Activated T-helper 17 cell treated with anti-CD3 and anti-CD28 coated beads, Interleukin-2, amount 50 U/mL, for 72 hours (primary cell): Measurements from ENCODE around the gene ATP5PO. TPM values are rescaled to one million over a fixed set of nuclear protein-coding genes. Genes with fewer than 3 reads are reported as not detected.
A peak's percentile ranks its signal among the peaks of the same experiment; 100 is the strongest.

Source experiments
- ATAC-seq: fragments of 150-1000 bp; cut with Tn5 transposase; replicated peaks from 2 replicates; pipeline ENCODE4 v1.10.0; 2021; ENCODE audit warnings: mild to moderate bottlenecking, moderate library complexity
- H3K27ac Mint-ChIP-seq: one replicate; pipeline ENCODE4 v1.8.0; 2022; ENCODE audit warnings: mixed read lengths
- H3K27me3 Mint-ChIP-seq: one replicate; pipeline ENCODE4 v1.8.0; 2022; ENCODE audit warnings: mixed read lengths
- H3K36me3 Mint-ChIP-seq: one replicate; pipeline ENCODE4 v1.8.0; 2022; ENCODE audit warnings: low read depth, mild to moderate bottlenecking, mixed read lengths
- H3K4me1 Mint-ChIP-seq: one replicate; pipeline ENCODE4 v1.8.0; 2022; ENCODE audit warnings: mixed read lengths
- H3K4me3 Mint-ChIP-seq: one replicate; pipeline ENCODE4 v1.8.0; 2022; ENCODE audit warnings: mild to moderate bottlenecking, mixed read lengths
- H3K9me3 Mint-ChIP-seq: one replicate; pipeline ENCODE4 v1.8.0; 2022; ENCODE audit warnings: mixed read lengths
- total RNA-seq, 2 donors: library from RNA; stranded (reverse); gene quantifications; one replicate each; pipeline ENCODE4 v1.2.3, GENCODE V29; 2022

The ATP5PO gene
- total RNA-seq, 2 donors from 2014 or later = 203 to 227 TPM

DNA sequence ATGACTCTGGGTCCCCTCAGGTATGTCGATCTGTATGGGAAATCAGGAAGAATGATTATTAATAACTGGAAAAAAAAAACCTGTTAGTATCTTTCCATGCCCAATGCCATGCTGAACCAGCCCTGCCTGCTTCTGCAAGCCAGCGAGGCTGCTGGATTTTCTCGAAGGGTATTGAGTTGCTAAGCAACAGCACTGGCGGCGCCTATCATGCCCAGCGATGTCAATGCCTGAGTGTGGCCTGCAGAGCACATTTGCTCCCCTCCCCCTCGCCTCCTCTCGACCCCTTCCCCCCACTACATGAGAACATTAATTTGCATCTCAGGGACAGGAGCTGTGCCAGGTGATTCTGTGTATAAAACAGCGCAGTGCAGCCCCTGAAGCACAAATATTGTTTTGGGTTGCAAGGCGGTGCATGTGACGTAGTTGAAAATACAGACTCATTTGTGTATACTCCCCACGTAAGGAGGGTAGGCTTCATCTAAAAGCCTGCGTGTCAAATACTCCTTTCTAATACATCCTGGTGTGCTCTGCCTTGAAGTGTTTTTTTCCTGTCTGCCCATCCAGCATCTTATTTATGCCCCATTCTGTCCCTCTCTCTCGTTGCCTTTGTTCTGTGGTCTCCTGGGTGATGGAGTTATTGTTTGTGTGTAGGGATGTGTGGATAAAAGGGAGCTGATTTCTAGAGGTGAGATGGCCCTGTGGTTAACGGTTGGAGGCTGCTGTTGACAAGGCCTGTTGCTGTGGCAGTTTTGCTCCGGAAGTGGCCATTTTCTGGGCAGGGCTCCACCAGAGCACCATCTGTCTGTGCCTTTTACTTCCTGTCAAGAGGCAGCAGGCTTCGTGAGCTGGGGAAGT lies 32.7 kb upstream of the ATP5PO start:
- Mint-ChIP-seq H3K27me3 (no peaks in the 10 kb centered on the region), H3K4me1 (peaks cover 54% of the 10 kb centered on the region), H3K27ac (peak overlapping the region; percentile 99), H3K9me3 (peaks cover 6% of the 10 kb centered on the region), H3K4me3 (peak overlapping the region; percentile 97), H3K36me3 (peaks cover 90% of the 10 kb centered on the region)
- ATAC-seq = peak; percentile 52

DNA sequence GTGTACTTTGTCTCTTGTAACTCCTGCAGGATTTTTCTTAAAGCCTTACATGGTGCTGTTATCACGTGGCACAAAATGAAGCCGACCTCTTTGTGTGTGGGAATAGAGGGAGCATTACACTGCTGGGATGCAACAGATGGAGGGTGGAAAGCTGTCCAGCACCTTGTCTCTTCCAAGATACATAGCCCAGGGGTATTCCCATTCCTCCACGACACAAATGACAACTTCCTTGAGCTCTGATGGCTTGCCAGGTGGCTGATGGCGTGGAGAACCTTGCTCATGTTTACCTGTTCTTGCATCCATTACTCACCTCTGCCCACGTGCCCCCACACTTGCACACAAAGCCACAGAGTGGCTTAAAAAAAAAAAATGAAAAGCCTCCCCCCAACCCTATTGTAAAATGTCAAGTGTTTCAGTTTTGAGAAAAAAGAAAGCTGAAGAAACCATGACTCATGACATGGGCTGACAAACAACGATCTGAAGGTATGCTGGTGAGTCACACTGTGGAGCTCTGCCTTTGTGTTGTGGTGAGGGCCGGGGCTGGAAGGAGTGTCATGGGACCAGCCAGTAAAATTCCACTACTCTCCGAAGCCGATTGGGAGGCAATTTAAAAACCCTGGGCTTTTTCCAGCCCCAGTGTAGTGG lies 32.0 kb upstream of the ATP5PO start:
- ATAC-seq = peak; percentile 68
- Mint-ChIP-seq H3K4me3 (peak overlapping the region; percentile 97), H3K27me3 (no peaks in the 10 kb centered on the region), H3K36me3 (peaks cover 87% of the 10 kb centered on the region), H3K9me3 (peaks cover 6% of the 10 kb centered on the region), H3K4me1 (peaks cover 54% of the 10 kb centered on the region), H3K27ac (peak overlapping the region; percentile 99)

DNA sequence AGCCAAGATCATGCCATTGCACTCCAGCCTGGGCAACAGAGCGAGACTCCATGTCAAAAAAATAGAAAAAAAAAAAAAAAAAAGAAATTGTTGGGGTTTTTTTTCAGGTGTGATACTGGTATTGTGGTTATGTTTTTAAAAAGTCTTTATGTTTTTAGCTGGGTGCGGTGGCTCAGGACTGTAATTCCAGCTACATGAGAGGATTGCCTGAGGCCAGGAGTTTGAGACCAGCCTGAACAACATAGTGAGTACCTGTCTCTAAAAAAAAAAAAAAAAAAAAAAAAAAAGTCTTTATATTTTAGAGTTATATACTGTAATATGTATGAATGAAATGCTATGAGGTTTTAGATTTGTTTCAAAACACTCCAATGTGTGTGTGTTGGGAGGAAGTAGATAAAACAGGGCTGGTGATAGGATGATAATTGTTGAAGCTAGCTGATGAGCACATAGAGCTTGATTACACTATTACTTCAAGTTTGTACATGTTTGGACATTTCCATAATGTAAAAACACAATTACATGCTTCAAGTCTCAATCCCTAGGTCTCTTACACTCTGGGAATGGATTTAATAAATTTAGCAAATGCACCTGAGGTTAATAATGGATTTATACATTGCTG lies 30.2 kb upstream of the ATP5PO start:
- Mint-ChIP-seq H3K36me3 (peaks cover 77% of the 10 kb centered on the region), H3K27ac (peak overlapping the region; percentile 99), H3K4me1 (peaks cover 47% of the 10 kb centered on the region), H3K9me3 (peaks cover 6% of the 10 kb centered on the region), H3K27me3 (no peaks in the 10 kb centered on the region), H3K4me3 (peak overlapping the region; percentile 97)
- no peak for ATAC-seq

DNA sequence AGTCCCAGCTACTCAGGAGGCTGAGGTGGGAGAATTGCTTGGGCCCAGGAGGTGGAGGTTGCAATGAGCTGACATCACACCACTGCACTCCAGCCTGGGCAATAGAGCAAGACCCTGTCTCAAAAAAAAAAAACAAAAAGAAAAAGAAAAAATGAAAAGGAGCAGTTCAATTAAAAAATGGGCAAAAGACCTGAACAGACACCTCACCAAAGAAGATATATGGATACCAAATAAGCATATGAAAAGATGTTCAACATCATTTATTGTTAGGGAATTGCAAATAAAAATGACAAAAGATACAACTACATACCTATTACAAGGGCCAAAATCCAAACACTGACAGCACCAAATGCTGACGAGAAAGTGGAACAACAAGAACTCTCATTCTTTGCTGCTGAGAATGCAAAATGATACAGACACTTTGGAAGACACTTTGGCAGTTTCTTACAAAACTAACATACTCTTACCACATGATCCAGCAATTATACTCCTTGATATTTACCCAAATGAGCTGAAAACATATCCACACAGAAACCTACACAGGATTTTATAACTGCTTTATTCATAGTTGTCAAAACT lies 28.7 kb upstream of the ATP5PO start:
- peaks cover 48% of the 10 kb centered on the region for H3K4me1 Mint-ChIP-seq
- peaks cover 78% of the 10 kb centered on the region for H3K36me3 Mint-ChIP-seq
- no peak for ATAC-seq
- H3K27me3 Mint-ChIP-seq = no peaks in the 10 kb centered on the region
- peaks cover 6% of the 10 kb centered on the region for H3K9me3 Mint-ChIP-seq
- H3K27ac Mint-ChIP-seq = peak overlapping the region; percentile 92
- peak overlapping the region; percentile 67 for H3K4me3 Mint-ChIP-seq

DNA sequence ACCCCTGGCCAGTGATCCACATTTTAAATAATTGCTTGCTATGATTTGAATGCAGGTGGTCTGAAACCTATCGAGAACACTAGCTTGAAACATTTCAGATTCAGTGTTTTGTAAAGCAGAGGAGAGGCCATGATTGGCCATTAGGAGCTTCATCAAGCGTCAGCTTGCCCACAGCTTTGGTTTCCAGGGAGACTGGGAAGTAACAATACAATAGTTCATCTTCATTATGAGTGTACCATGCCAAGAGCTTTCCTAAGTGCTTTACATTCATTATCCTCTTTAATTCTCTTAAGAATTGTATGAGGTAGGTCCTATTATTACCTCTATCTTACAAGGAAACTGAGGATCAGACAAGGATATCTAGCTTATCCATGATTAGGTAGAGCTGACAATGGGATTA lies 27.7 kb upstream of the ATP5PO start:
- peaks cover 78% of the 10 kb centered on the region for H3K36me3 Mint-ChIP-seq
- no peaks in the 10 kb centered on the region for H3K27me3 Mint-ChIP-seq
- peak overlapping the region; percentile 92 for H3K27ac Mint-ChIP-seq
- peaks cover 47% of the 10 kb centered on the region for H3K4me1 Mint-ChIP-seq
- peaks cover 6% of the 10 kb centered on the region for H3K9me3 Mint-ChIP-seq
- no peak for ATAC-seq
- peak overlapping the region; percentile 67 for H3K4me3 Mint-ChIP-seq

DNA sequence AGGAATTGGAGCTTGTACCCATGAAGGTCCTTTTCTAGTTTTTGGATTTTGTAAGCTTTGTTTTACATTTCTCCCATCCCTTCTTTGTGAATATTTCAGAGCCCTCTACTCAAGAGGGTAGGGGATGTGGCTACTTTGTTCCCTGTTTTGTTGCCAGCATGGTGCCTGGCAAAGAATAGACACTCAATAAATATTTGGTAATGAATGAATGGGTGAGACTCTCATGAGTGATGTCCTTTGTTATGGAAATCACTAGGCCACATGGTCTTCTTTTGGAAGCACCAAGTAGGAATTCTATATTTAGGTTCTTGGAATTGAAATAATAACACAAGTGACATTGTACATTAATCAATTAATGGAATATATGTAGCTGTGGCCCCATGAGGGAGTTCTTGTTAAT lies 26.8 kb upstream of the ATP5PO start:
- Mint-ChIP-seq H3K9me3 (peaks cover 6% of the 10 kb centered on the region), H3K27me3 (no peaks in the 10 kb centered on the region), H3K4me1 (peaks cover 42% of the 10 kb centered on the region), H3K36me3 (peaks cover 77% of the 10 kb centered on the region), H3K4me3 (no peak overlapping the region), H3K27ac (no peak overlapping the region)
- no peak for ATAC-seq

DNA sequence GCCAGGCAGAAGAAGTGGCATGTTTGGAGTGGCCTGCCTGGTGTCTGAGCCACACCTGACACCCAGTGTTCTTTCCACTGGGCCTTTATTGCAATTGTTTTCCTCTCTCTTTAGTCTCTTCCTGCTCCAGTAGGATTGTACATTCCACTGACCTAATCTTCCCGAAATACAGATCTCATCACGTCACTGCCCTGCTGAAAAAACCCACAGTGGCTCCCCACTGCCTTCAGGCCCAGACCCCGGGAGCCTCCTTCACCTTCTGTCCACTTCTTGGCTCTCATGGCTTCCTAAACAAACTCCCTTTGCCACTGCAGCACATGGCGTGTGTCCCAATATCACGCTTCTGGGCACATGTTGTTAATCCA lies 25.3 kb upstream of the ATP5PO start:
- Mint-ChIP-seq H3K4me3 (peak overlapping the region; percentile 92), H3K27ac (peak overlapping the region; percentile 98), H3K4me1 (peaks cover 27% of the 10 kb centered on the region), H3K9me3 (peaks cover 6% of the 10 kb centered on the region), H3K27me3 (no peaks in the 10 kb centered on the region), H3K36me3 (peaks cover 75% of the 10 kb centered on the region)
- ATAC-seq = no peak

DNA sequence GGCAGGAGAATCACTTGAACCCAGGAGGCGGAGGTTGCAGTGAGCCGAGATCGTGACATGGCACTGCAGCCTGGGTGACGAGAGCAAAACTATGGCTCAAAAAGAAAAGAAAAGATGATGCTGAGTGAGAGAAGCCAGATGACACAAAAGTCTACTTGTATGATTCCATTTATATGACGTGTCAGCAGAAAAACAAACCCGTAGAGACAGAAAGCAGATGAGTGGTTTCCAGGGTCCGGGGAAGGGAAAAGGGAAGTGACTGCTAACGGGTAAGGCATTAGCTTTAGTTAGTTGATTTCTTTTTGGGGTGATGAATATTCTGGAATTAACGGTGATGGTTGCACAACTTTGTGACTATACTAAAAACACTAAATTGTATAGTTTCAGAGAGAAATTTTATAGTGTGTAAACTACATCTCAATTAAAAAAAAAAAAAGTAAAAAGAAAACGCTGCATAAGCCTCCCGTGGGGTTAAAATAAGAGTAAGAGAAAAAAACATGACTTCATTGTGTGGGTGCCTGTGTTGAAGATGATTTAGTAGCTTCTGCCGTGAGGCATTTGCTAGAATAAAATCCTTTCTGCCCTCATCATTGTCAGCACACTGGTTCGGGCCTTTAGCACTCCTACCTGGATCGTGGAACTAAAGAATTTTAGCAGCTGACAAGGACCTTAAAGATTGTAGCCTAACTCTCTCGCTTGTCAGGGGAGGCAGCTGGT lies 24.7 kb upstream of the ATP5PO start:
- peaks cover 27% of the 10 kb centered on the region for H3K4me1 Mint-ChIP-seq
- H3K27me3 Mint-ChIP-seq = no peaks in the 10 kb centered on the region
- peak; percentile 55 for ATAC-seq
- peaks cover 80% of the 10 kb centered on the region for H3K36me3 Mint-ChIP-seq
- peaks cover 6% of the 10 kb centered on the region for H3K9me3 Mint-ChIP-seq
- H3K27ac Mint-ChIP-seq = peak overlapping the region; percentile 98
- H3K4me3 Mint-ChIP-seq = peak overlapping the region; percentile 92

DNA sequence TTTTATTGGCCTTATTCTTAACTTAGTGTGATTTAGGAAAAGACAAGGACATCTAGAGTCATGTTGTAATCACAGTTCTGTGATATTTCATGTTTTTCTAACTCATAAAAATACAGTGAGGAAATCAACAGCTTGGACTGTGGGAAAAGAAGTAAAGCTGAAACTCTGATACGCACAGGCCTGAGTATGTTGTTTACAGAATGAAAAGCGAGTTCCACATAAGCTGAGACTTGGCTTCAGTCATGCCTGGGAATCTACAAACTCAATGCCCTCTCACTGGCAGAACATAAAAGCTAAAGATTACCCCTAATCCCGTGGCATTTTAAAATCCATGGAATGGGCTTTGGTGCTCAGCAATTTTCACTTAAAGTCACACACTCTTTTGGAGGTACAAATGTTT lies 23.6 kb upstream of the ATP5PO start:
- no peaks in the 10 kb centered on the region for H3K27me3 Mint-ChIP-seq
- ATAC-seq = no peak
- peak overlapping the region; percentile 92 for H3K4me3 Mint-ChIP-seq
- H3K9me3 Mint-ChIP-seq = no peaks in the 10 kb centered on the region
- peak overlapping the region; percentile 98 for H3K27ac Mint-ChIP-seq
- peaks cover 18% of the 10 kb centered on the region for H3K4me1 Mint-ChIP-seq
- peaks cover 80% of the 10 kb centered on the region for H3K36me3 Mint-ChIP-seq

DNA sequence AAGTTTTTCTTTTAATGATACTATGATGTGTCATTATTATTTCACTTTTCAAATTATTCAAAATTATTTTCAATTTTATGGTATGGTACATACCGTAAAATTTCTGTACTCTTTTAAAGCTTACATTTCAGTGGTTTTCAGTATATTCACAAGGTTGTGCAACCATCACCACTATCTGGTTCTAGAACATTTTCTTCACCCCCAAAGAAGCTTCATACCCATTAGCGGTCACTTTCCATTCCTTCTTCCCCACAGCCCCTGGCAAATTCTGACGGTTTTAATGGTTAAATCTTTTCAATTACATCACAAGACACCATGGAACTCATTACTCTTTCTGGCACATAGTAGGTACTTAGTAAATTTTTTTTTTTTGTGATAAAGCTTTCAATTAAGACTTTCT lies 22.8 kb upstream of the ATP5PO start:
- Mint-ChIP-seq H3K36me3 (peaks cover 81% of the 10 kb centered on the region), H3K27me3 (no peaks in the 10 kb centered on the region), H3K4me3 (peak overlapping the region; percentile 92), H3K4me1 (peaks cover 18% of the 10 kb centered on the region), H3K9me3 (no peaks in the 10 kb centered on the region), H3K27ac (peak overlapping the region; percentile 98)
- no peak for ATAC-seq

DNA sequence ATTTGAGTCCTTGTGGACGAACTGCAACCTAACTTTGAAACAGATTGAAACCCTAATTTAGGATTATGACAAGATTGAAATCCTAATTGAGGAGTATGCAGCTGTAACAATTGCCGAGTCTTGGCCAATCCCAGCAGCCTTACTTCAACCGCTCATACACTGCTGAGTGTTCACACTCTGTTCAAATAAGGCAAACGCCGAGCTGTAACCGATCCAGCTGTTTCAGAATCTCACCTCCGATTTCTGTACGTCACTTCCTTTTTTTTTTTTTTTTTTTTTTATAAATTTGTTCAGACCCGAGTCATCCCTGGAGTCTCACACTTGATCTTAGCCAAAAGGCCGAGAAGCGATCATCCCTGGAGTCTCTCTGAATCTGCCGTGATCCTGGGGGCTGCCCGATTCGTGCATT lies 22.3 kb upstream of the ATP5PO start:
- peaks cover 81% of the 10 kb centered on the region for H3K36me3 Mint-ChIP-seq
- ATAC-seq = peak; percentile 74
- H3K4me1 Mint-ChIP-seq = peaks cover 18% of the 10 kb centered on the region

DNA sequence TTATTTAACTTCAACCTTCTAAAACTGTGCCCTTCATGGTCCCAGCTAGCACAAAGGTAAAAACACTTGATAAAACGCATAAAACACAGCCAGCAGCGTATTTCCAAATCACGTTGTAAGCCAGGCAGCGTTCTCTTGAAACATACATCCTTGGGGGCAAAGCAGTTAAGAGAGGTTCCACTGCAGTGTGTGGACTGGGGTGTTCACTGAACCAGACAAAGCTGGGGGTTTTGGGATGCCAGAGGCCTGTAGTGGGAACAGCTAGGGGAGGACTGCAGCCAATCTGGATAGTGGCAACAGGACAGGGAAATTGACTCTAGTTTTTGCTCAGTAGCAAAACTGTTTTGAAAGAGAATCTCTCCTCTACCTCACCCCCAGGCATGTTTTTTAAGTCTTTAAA lies 21.5 kb upstream of the ATP5PO start:
- Mint-ChIP-seq H3K4me1 (peaks cover 18% of the 10 kb centered on the region), H3K9me3 (no peaks in the 10 kb centered on the region), H3K27ac (peak overlapping the region; percentile 98), H3K36me3 (peaks cover 88% of the 10 kb centered on the region), H3K4me3 (peak overlapping the region; percentile 92), H3K27me3 (no peaks in the 10 kb centered on the region)
- no peak for ATAC-seq

More for the DNA sequence above, 22.3 kb upstream of the ATP5PO start:
- Mint-ChIP-seq H3K4me3 (peak overlapping the region; percentile 92), H3K9me3 (no peaks in the 10 kb centered on the region), H3K27me3 (no peaks in the 10 kb centered on the region), H3K27ac (peak overlapping the region; percentile 98)

DNA sequence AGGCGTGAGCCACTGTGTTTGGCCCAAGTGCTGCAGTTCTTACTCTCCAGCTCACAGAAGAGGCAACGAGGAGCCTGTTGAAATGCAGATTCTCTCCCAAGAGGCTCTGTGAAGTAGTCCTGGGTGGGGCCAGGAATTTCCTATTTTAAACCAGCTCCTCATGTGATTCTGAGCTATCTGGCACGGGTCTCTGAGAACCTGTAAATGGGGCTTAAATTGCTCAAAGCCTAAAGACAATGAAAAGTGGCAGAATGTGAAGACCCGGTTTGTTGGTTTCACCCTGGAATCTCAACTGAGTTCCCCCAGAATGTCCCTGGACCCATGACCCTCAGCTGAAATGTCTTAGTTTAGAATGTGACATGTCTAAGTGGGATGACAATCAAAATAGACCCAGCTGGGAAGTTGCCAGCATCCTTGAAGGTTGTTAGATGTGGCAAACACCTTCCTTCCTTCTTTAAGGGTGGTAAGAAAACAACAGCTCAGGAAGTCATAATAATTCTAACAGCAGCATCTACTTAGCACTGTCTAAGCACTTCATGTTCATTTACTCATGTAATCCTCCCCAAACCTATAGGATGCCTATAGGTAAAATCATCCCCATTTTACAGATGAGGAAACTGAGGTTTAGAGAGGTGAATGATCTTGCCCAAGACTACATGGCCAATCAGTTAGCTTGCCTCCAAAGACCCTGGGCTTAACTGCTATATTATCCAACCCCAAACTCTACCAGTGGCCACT lies 20.9 kb upstream of the ATP5PO start:
- Mint-ChIP-seq H3K4me1 (peaks cover 20% of the 10 kb centered on the region), H3K27me3 (no peaks in the 10 kb centered on the region), H3K27ac (peak overlapping the region; percentile 98), H3K36me3 (peaks cover 95% of the 10 kb centered on the region), H3K4me3 (peak overlapping the region; percentile 92), H3K9me3 (peaks cover 2% of the 10 kb centered on the region)
- peak; percentile 14 for ATAC-seq
